K562 (cell line): ENCODE data around the gene HSPB6. TPM values are rescaled to one million over a fixed set of nuclear protein-coding genes. Genes with fewer than 3 reads are reported as not detected.

Experiments
- BRD4 ChIP-seq: fragments of 200-600 bp; sonication (generic); IDR thresholded peaks from 2 replicates; pipeline ENCODE4 v1.6.1; 2017; ENCODE audit warnings: inconsistent platforms
- E2F1 ChIP-seq: sonication (generic); formaldehyde crosslinking; IDR thresholded peaks from 2 replicates; pipeline ENCODE4 v1.8.1; 2023; ENCODE audit warnings: mild to moderate bottlenecking, missing genetic modification reagents, moderate library complexity
- E2F3 ChIP-seq: fragments of 250-450 bp; sonication (Bioruptor Pico); IDR thresholded peaks from 2 replicates; pipeline ENCODE4 v1.4.0; 2020; ENCODE audit warnings: mild to moderate bottlenecking
- ELF1 ChIP-seq: fragments of 200-800 bp; sonication (Bioruptor generic); IDR thresholded peaks from 2 replicates; pipeline ENCODE4 v1.6.1; 2016; ENCODE audit warnings: missing genetic modification characterization, missing compliant biosample characterization
- ELK3 ChIP-seq: fragments of 450-650 bp; formaldehyde crosslinking; IDR thresholded peaks from 2 replicates; pipeline ENCODE4 v1.4.0; 2020; ENCODE audit warnings: mild to moderate bottlenecking
- FOXK1 ChIP-seq: sonication (generic); formaldehyde crosslinking; IDR thresholded peaks from 2 replicates; pipeline ENCODE4 v1.8.0; 2022; ENCODE audit warnings: missing genetic modification reagents, mild to moderate bottlenecking, borderline replicate concordance
- IFI16 ChIP-seq: fragments of 250-450 bp; sonication (Bioruptor Pico); IDR thresholded peaks from 2 replicates; pipeline ENCODE4 v2.1.2; 2022; ENCODE audit warnings: mild to moderate bottlenecking, inconsistent platforms
- JUNB ChIP-seq: fragments of 450-650 bp; formaldehyde crosslinking; conservative IDR thresholded peaks from 2 replicates; pipeline ENCODE4 v1.4.0; 2020; ENCODE audit warnings: mild to moderate bottlenecking
- NCOR1 ChIP-seq: fragments of 450-650 bp; IDR thresholded peaks from 2 replicates; pipeline ENCODE4 v1.6.1; 2016; ENCODE audit warnings: mild to moderate bottlenecking, moderate library complexity
- NFXL1 ChIP-seq: fragments of 450-650 bp; formaldehyde crosslinking; IDR thresholded peaks from 2 replicates; pipeline ENCODE4 v1.4.0; 2021; ENCODE audit warnings: mild to moderate bottlenecking
- PCBP1 ChIP-seq: fragments of 200-400 bp; formaldehyde crosslinking; IDR thresholded peaks from 2 replicates; pipeline ENCODE4 v1.6.1; 2018; ENCODE audit warnings: mild to moderate bottlenecking, low read depth, low read length; ENCODE audit not compliant: poor library complexity, severe bottlenecking
- POU5F1 ChIP-seq: fragments of 150-350 bp; IDR thresholded peaks from 2 replicates; pipeline ENCODE4 v1.6.1; 2014; ENCODE audit warnings: borderline replicate concordance, low read length, low read depth, mild to moderate bottlenecking; ENCODE audit not compliant: partially characterized antibody
- TCF7L2 ChIP-seq: fragments of 150-350 bp; IDR thresholded peaks from 2 replicates; pipeline ENCODE4 v1.6.1; 2016; ENCODE audit warnings: low read depth, mild to moderate bottlenecking, low read length, moderate library complexity
- ZBTB11 ChIP-seq, 3 experiments: fragments of 200-800 bp in 1 of 3; fragments of 250-450 bp in 1 of 3; fragments of 450-650 bp in 1 of 3; sonication (Bioruptor Pico) in 1 of 3; sonication (Bioruptor generic) in 1 of 3; formaldehyde crosslinking in 1 of 3; IDR thresholded peaks; 2 replicates each; pipeline versions ENCODE4 v1.6.1 to v1.8.0; 2016 to 2022; ENCODE audit warnings: mild to moderate bottlenecking in 2 of 3, missing genetic modification characterization in 2 of 3, missing compliant biosample characterization in 1 of 3, moderate library complexity in 1 of 3
- ZEB2 ChIP-seq: fragments of 450-650 bp; IDR thresholded peaks from 2 replicates; pipeline ENCODE4 v1.6.1; 2016
- ZFP36 ChIP-seq: fragments of 150-350 bp; IDR thresholded peaks from 2 replicates; pipeline ENCODE4 v1.6.1; 2018; ENCODE audit warnings: low read length, low read depth; ENCODE audit not compliant: partially characterized antibody
- ZNF408 ChIP-seq: fragments of 250-450 bp; sonication (Bioruptor Pico); IDR thresholded peaks from 2 replicates; pipeline ENCODE4 v1.4.0; 2020; ENCODE audit warnings: low read depth, mild to moderate bottlenecking, moderate library complexity
- ZNF778 ChIP-seq: fragments of 450-650 bp; formaldehyde crosslinking; IDR thresholded peaks from 2 replicates; pipeline ENCODE4 v1.4.0; 2020; ENCODE audit warnings: mild to moderate bottlenecking, moderate library complexity
- polyA plus RNA-seq, 8 experiments: library from polyadenylated mRNA; depleted of rRNA in 4 of 8; stranded (reverse) in 5 of 8; unstranded in 3 of 8; fragments of >200 nt; fragmentation: Nextera tagmentation in 2 of 8; fragmentation: Illumina TruSeq in 1 of 8; extraction: Ambion mirVana in 2 of 8; extraction: Trizol in 1 of 8; gene quantifications; 2 replicates each; pipeline versions ENCODE4 v1.2.1 to v1.2.3, GENCODE V29; 2011 to 2014; ENCODE audit warnings: inconsistent platforms in 1 of 8, missing spikeins in 1 of 8
- total RNA-seq, 7 experiments: library from RNA; depleted of rRNA in 6 of 7; stranded (reverse); fragments of >200 nt in 6 of 7; fragmentation: Illumina TruSeq in 2 of 7; extraction: Trizol in 2 of 7; gene quantifications; 2 replicates each; pipeline versions ENCODE4 v1.2.1 to v1.2.3, GENCODE V29; 2011 to 2021; ENCODE audit warnings: low replicate concordance in 1 of 7
- TF ChIP-seq, protein P1 (sequence below): sonication (generic); formaldehyde crosslinking; IDR thresholded peaks from 2 replicates; pipeline ENCODE4 v1.8.1; 2022; ENCODE audit warnings: missing genetic modification reagents

HSPB6 gene
- total and polyA plus RNA-seq, 9 of the 15 experiments (the other 6 are each of a cell fraction or from before 2014, with no cell fraction given), result 0.55 TPM; not detected in 8

- peak in 1 of 3 experiments; percentile 76; a peak in 2 of 6 replicates for TF ChIP-seq ZBTB11 (CRISPR knock-in tag; IDR thresholded peaks at IDR 0.05)
- no peak for TF ChIP-seq TCF7L2
- no peak for TF ChIP-seq IFI16 (CRISPR knock-in tag)
- peak; percentile 98 for TF ChIP-seq ELF1
- TF ChIP-seq NCOR1, result no peak
- TF ChIP-seq, protein P1, sequence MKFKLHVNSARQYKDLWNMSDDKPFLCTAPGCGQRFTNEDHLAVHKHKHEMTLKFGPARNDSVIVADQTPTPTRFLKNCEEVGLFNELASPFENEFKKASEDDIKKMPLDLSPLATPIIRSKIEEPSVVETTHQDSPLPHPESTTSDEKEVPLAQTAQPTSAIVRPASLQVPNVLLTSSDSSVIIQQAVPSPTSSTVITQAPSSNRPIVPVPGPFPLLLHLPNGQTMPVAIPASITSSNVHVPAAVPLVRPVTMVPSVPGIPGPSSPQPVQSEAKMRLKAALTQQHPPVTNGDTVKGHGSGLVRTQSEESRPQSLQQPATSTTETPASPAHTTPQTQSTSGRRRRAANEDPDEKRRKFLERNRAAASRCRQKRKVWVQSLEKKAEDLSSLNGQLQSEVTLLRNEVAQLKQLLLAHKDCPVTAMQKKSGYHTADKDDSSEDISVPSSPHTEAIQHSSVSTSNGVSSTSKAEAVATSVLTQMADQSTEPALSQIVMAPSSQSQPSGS, result no peak
- TF ChIP-seq JUNB, result no peak
- no peak for TF ChIP-seq ZFP36
- peak; percentile 84 for TF ChIP-seq POU5F1
- no peak for TF ChIP-seq ELK3 (CRISPR knock-in tag)
- TF ChIP-seq E2F3, result no peak
- no peak for TF ChIP-seq FOXK1 (CRISPR knock-in tag)
- no peak for TF ChIP-seq PCBP1
- no peak for TF ChIP-seq ZNF408 (CRISPR knock-in tag)
- no peak for TF ChIP-seq BRD4
- TF ChIP-seq NFXL1, result no peak
- TF ChIP-seq ZNF778 (CRISPR knock-in tag), result no peak
- no peak for TF ChIP-seq ZEB2
- TF ChIP-seq E2F1 (CRISPR knock-in tag), result 0 out of 2 replicates have a peak, but pooled peaks have one; percentile 53
Observed at GRCh38 chr19:35748106-35749020, 8.5 kb downstream of the HSPB6 start, which contains the start of gene LIN37 (continued).
